H1 (cell line): ENCODE data around the gene AURKB. TPM values are rescaled to one million over a fixed set of nuclear protein-coding genes. Genes with fewer than 3 reads are reported as not detected.
A peak's percentile ranks its signal among the peaks of the same experiment; 100 is the strongest.

Experiments
- CTCF ChIA-PET: fragments of 300-600 bp; sonication (Branson Sonifier 250); formaldehyde crosslinking; loops from one replicate; lab custom pipeline; 2021; ENCODE audit not compliant: partially characterized antibody; lab: Charles Lee
- POLR2A ChIA-PET: fragments of 300-600 bp; sonication (Branson Sonifier 250); formaldehyde crosslinking; loops from one replicate; lab custom pipeline; 2021; ENCODE audit warnings: inconsistent platforms; ENCODE audit not compliant: partially characterized antibody; lab: Charles Lee
- DNase-seq, 2 experiments: peaks; one replicate each; pipeline versions ENCODE4 v3.0.0 to v3.0.0-alpha.2; 2010 to 2022; ENCODE audit warnings: low spot score in 2 of 2, low read depth in 1 of 2, mixed read lengths in 1 of 2
- FAIRE-seq: peaks from 2 replicates; lab custom pipeline; 2011; peaks lifted over from hg19 to GRCh38; lab: Jason Lieb, UNC
- H2AFZ ChIP-seq: 2 replicates; pipeline ENCODE4 v1.8.1; 2012; ENCODE audit warnings: low read length, inconsistent platforms
- H2AK5ac ChIP-seq: 2 replicates; pipeline ENCODE4 v1.6.1; 2013; ENCODE audit warnings: low read depth, low read length
- H2BK120ac ChIP-seq: replicated peaks from 2 replicates; pipeline ENCODE3; 2013; ENCODE audit warnings: low read depth, low read length, inconsistent platforms
- H2BK12ac ChIP-seq: 2 replicates; pipeline ENCODE4 v1.6.1; 2013; ENCODE audit warnings: low read depth, low read length
- H2BK15ac ChIP-seq: 2 replicates; pipeline ENCODE4 v1.6.1; 2013; ENCODE audit warnings: low read length
- H2BK20ac ChIP-seq: 2 replicates; pipeline ENCODE4 v1.6.1; 2013; ENCODE audit warnings: low read length
- H2BK5ac ChIP-seq: 2 replicates; pipeline ENCODE4 v1.6.1; 2013; ENCODE audit warnings: low read depth, low read length
- H3K14ac ChIP-seq: 2 replicates; pipeline ENCODE4 v1.6.1; 2013; ENCODE audit warnings: inconsistent platforms; ENCODE audit not compliant: insufficient read length
- H3K18ac ChIP-seq: 2 replicates; pipeline ENCODE4 v1.6.1; 2013; ENCODE audit warnings: low read length; ENCODE audit errors: extremely low read depth
- H3K23ac ChIP-seq: 2 replicates; pipeline ENCODE4 v1.6.1; 2013; ENCODE audit warnings: inconsistent platforms; ENCODE audit not compliant: insufficient read length
- H3K23me2 ChIP-seq: 2 replicates; pipeline ENCODE4 v1.6.1; 2013; ENCODE audit warnings: low read depth, low read length
- H3K27ac ChIP-seq: 2 replicates; pipeline ENCODE4 v1.6.1; 2011; ENCODE audit warnings: low read depth, low read length, inconsistent platforms
- H3K27me3 ChIP-seq, 4 experiments: replicated peaks in 1 of 4; 1 replicate in 1 of 4; 2 replicates in 3 of 4; pipeline versions ENCODE4 v1.6.1 to v1.8.1; 2011 to 2013; ENCODE audit warnings: low read length in 3 of 4, mild to moderate bottlenecking in 3 of 4, inconsistent platforms in 2 of 4, mixed read lengths in 2 of 4, moderate library complexity in 1 of 4; ENCODE audit not compliant: control insufficient read depth in 3 of 4, insufficient read depth in 3 of 4; ENCODE audit errors: extremely low read depth in 1 of 4
- H3K36me3 ChIP-seq, 4 experiments: 2 replicates each; pipeline versions ENCODE4 v1.6.1 to v1.8.1; 2011 to 2013; ENCODE audit warnings: mild to moderate bottlenecking in 4 of 4, low read length in 3 of 4, moderate library complexity in 2 of 4, control low read depth in 1 of 4, inconsistent platforms in 1 of 4; ENCODE audit not compliant: insufficient read depth in 4 of 4, control insufficient read depth in 2 of 4
- H3K4ac ChIP-seq: replicated peaks from 2 replicates; pipeline ENCODE3; 2013; ENCODE audit warnings: low read length, low read depth, mixed read lengths, inconsistent platforms; ENCODE audit not compliant: insufficient read length
- H3K4me1 ChIP-seq, 4 experiments: replicated peaks in 1 of 4; 1 replicate in 1 of 4; 2 replicates in 3 of 4; pipeline versions ENCODE4 v1.6.1 to v1.8.1; 2011 to 2013; ENCODE audit warnings: low read length in 3 of 4, inconsistent platforms in 2 of 4, mixed read lengths in 1 of 4; ENCODE audit not compliant: insufficient read depth in 4 of 4, control insufficient read depth in 3 of 4
- H3K4me2 ChIP-seq, 2 experiments: 2 replicates each; pipeline versions ENCODE4 v1.6.1 to v1.8.1; 2011 to 2013; ENCODE audit warnings: low read depth in 2 of 2, low read length in 2 of 2, control low read depth in 1 of 2, inconsistent platforms in 1 of 2, mild to moderate bottlenecking in 1 of 2; ENCODE audit not compliant: insufficient read depth in 1 of 2
- H3K4me3 ChIP-seq, 4 experiments: fragments of 200-600, 300-600 bp in 1 of 4; sonication (generic), shearing (Covaris generic), sonication (Bioruptor Twin) in 1 of 4; 2 replicates each; pipeline versions ENCODE4 v1.5.1 to v1.8.1; 2011 to 2016; ENCODE audit warnings: low read length in 4 of 4, low read depth in 3 of 4, control low read depth in 2 of 4, inconsistent platforms in 2 of 4, mild to moderate bottlenecking in 2 of 4, mixed read lengths in 1 of 4, moderate library complexity in 1 of 4; ENCODE audit not compliant: insufficient read depth in 2 of 4; ENCODE audit errors: extremely low read depth in 1 of 4
- H3K56ac ChIP-seq: replicated peaks from 2 replicates; pipeline ENCODE3; 2013; ENCODE audit warnings: low read depth, mild to moderate bottlenecking, mixed read lengths, low read length, inconsistent platforms; ENCODE audit not compliant: insufficient read length
- H3K79me1 ChIP-seq: 2 replicates; pipeline ENCODE4 v1.6.1; 2013; ENCODE audit warnings: low read depth, low read length, control low read depth
- H3K79me2 ChIP-seq, 2 experiments: 2 replicates each; pipeline versions ENCODE4 v1.6.1 to v1.8.1; 2012 to 2013; ENCODE audit warnings: low read length in 2 of 2, mild to moderate bottlenecking in 2 of 2, inconsistent platforms in 1 of 2; ENCODE audit not compliant: insufficient read depth in 2 of 2, control insufficient read depth in 1 of 2
- H3K9ac ChIP-seq, 4 experiments: replicated peaks in 1 of 4; 1 replicate in 1 of 4; 2 replicates in 3 of 4; pipeline versions ENCODE4 v1.6.1 to v1.8.1; 2011 to 2013; ENCODE audit warnings: low read depth in 3 of 4, low read length in 3 of 4, control low read depth in 2 of 4, mild to moderate bottlenecking in 2 of 4, moderate library complexity in 2 of 4, inconsistent platforms in 1 of 4; ENCODE audit errors: extremely low read depth in 1 of 4
- H3K9me3 ChIP-seq, 2 experiments: 2 replicates each; pipeline versions ENCODE4 v1.6.1 to v1.8.1; 2012 to 2013; ENCODE audit warnings: mild to moderate bottlenecking in 2 of 2, moderate library complexity in 2 of 2, control low read depth in 1 of 2, inconsistent platforms in 1 of 2, low read depth in 1 of 2, low read length in 1 of 2, mixed read lengths in 1 of 2; ENCODE audit not compliant: insufficient read depth in 2 of 2
- H4K20me1 ChIP-seq, 2 experiments: replicated peaks in 1 of 2; 2 replicates each; pipeline versions ENCODE3 to v1.8.1; 2011 to 2013; ENCODE audit warnings: inconsistent platforms in 2 of 2, low read length in 2 of 2, mild to moderate bottlenecking in 1 of 2; ENCODE audit not compliant: insufficient read depth in 2 of 2, control insufficient read depth in 1 of 2
- H4K5ac ChIP-seq: 2 replicates; pipeline ENCODE4 v1.6.1; 2013; ENCODE audit warnings: low read length, low read depth, mixed read lengths, inconsistent platforms; ENCODE audit not compliant: insufficient read length
- H4K8ac ChIP-seq: 2 replicates; pipeline ENCODE4 v1.8.0; 2013; ENCODE audit warnings: mild to moderate bottlenecking, moderate library complexity, low read length, inconsistent platforms; ENCODE audit not compliant: insufficient read depth; ENCODE audit errors: extremely low read depth
- H4K91ac ChIP-seq: replicated peaks from 2 replicates; pipeline ENCODE3; 2013; ENCODE audit warnings: low read length, mixed read lengths, inconsistent platforms; ENCODE audit not compliant: insufficient read length
- GTF2F1 ChIP-seq: IDR thresholded peaks from 2 replicates; pipeline ENCODE4 v1.6.1; 2012; ENCODE audit warnings: low read depth, low read length, improper control_type of control experiment, borderline replicate concordance
- WGBS, 2 experiments: shearing (Covaris generic) in 1 of 2; methylation state at CpG; one replicate each; pipeline versions ENCODE4 v1.1.6 to v1.1.7; 2013 to 2015; ENCODE audit warnings: low lambda C conversion rate in 2 of 2, mixed read lengths in 2 of 2, inconsistent platforms in 1 of 2, low coverage in 1 of 2, missing lambda C conversion rate in 1 of 2; ENCODE audit not compliant: insufficient replicate concordance in 2 of 2, insufficient coverage in 1 of 2, insufficient read length in 1 of 2; ENCODE audit errors: extremely low coverage in 1 of 2, missing lambda C conversion rate in 1 of 2; 5-methylcytosine and 5-hydroxymethylcytosine counted together
- polyA plus RNA-seq, 7 experiments: library from polyadenylated mRNA; depleted of rRNA in 3 of 7; stranded (reverse) in 5 of 7; unstranded in 2 of 7; fragments of >200 nt in 5 of 7; fragments of 200-250 nt in 2 of 7; gene quantifications; 1 replicate in 5 of 7; 2 replicates in 1 of 7; 4 replicates in 1 of 7; pipeline versions ENCODE4 v1.2.1 to v1.2.3, GENCODE V29; 2011 to 2013; ENCODE audit warnings: missing spikeins in 2 of 7, mixed read lengths in 2 of 7
- total RNA-seq: library from RNA; stranded (reverse); fragmentation: NEBNext Ultra II Directional; extraction: Animal tissue kit (Norgen Biotek cat#: 25700); gene quantifications from 2 replicates; pipeline ENCODE4 v1.2.1, GENCODE V29; 2021

Gene AURKB
- total and polyA plus RNA-seq, 2 of the 8 experiments (the other 6 are each of a cell fraction or from before 2014, with no cell fraction given), result 102 to 160 TPM

DNA sequence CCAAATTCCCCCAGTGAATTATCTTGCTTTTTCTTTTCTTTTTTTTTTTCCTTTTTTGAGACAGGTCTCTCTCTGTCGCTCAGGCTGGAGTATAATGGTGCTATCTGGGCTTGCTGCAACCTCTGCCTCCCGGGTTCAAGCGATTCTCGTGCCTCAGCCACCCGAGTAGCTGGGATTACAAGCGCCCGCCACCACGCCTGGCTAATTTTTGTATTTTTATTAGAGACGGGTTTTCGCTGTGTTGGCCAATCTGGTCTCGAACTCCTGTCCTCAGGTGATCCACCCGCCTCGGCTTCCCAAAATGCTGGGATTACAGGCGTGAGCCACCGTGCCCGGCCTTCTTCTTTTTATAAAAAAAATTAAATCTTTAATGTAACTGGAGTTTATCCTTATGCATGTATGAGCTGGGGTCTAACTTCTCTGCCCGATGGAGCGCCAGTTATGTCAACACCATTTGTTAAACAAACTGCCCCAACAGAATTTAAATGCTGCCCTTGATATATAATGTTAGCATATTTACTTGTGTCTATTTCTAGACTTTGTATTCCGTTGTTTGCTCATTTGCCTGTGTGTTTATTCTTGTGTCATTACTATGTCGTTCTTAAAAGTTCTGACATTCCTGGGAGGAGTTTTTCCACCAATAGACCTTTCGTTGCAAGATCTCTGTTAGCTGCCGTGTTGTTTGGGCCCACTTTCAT lies 535 bp upstream of the AURKB start:
- no peak overlapping the region for H2BK20ac ChIP-seq
- H3K79me1 ChIP-seq, result 0 out of 2 replicates have a peak, but pooled peaks cover 2% of the 10 kb centered on the region
- H2BK120ac ChIP-seq, result no peak overlapping the region
- H3K23ac ChIP-seq, result no peak overlapping the region
- peak overlapping the region in 3 of 4 experiments; percentile 50 to 84 (median 81); a peak in 4 of 7 replicates for H3K9ac ChIP-seq
- DNase-seq (peak in 1 of 2 experiments; percentile 63), FAIRE-seq (no peak)
- peaks cover 3 to 16% of the 10 kb centered on the region in 2 experiments for H3K79me2 ChIP-seq
- CTCF ChIA-PET, result interaction anchor here (0.5 to 1.9 kb wide), 7 partner anchors 9 to 118 kb away, joined by 3 to 4 read pairs (median 3); no protein-coding TSS in a partner anchor
- 32% methylated on average over 22 of the region's 22 CpGs; no CpG with 5 or more reads in 1 of the 2 experiments for WGBS, 2 experiments
- POLR2A ChIA-PET, result interaction anchor here (0.7 to 19.6 kb wide), 20 partner anchors 12 to 257 kb away, joined by 3 to 373 read pairs (median 6); partner anchors contain the start of genes BORCS6, KRABD2, PFAS and RANGRF
- H3K4me1 ChIP-seq, result peaks cover 0 to 4% (median under 1%) of the 10 kb centered on the region in 4 experiments; a peak in 2 of 7 replicates
- H3K27ac ChIP-seq, result peak overlapping the region; percentile 27; the same call in 1 of the 2 replicates
- no peak overlapping the region for H4K8ac ChIP-seq
- H3K27me3 ChIP-seq, result no peaks in the 10 kb centered on the region
- no peak overlapping the region for H4K5ac ChIP-seq
- H2BK5ac ChIP-seq, result no peak overlapping the region; the same call in 1 of the 2 replicates
- H3K4me3 ChIP-seq, result peak overlapping the region; percentile 67 to 93 (median 80)
- H2AK5ac ChIP-seq, result no peak overlapping the region
- no peak overlapping the region for H2AFZ ChIP-seq
- H4K20me1 ChIP-seq, result peaks cover 0 to 5% of the 10 kb centered on the region in 2 experiments
- peaks cover 4% of the 10 kb centered on the region for H3K23me2 ChIP-seq
- H3K36me3 ChIP-seq, result peaks cover 10 to 18% (median 14%) of the 10 kb centered on the region in 4 experiments; a peak in 7 of 8 replicates
- no peak overlapping the region for H2BK12ac ChIP-seq
- H2BK15ac ChIP-seq, result peak overlapping the region; percentile 81; the same call in 1 of the 2 replicates
- H3K14ac ChIP-seq, result no peak overlapping the region
- no peak overlapping the region for H3K56ac ChIP-seq
- H3K4ac ChIP-seq, result peak overlapping the region; percentile 71
- H4K91ac ChIP-seq, result no peak overlapping the region
- no peak for TF ChIP-seq GTF2F1
- no peak overlapping the region for H3K18ac ChIP-seq
- peak overlapping the region; percentile 62 to 89 for H3K4me2 ChIP-seq
- no peaks in the 10 kb centered on the region for H3K9me3 ChIP-seq
